H1 (cell line): Measurements from ENCODE around the gene PNMA8C. TPM values are rescaled to one million over a fixed set of nuclear protein-coding genes. Genes with fewer than 3 reads are reported as not detected.

Experiments
- CTCF ChIA-PET: fragments of 300-600 bp; sonication (Branson Sonifier 250); formaldehyde crosslinking; loops from one replicate; lab custom pipeline; 2021; ENCODE audit not compliant: partially characterized antibody; lab: Charles Lee
- POLR2A ChIA-PET: fragments of 300-600 bp; sonication (Branson Sonifier 250); formaldehyde crosslinking; loops from one replicate; lab custom pipeline; 2021; ENCODE audit warnings: inconsistent platforms; ENCODE audit not compliant: partially characterized antibody; lab: Charles Lee
- DNase-seq, 2 experiments: peaks; one replicate each; pipeline versions ENCODE4 v3.0.0 to v3.0.0-alpha.2; 2010 to 2022; ENCODE audit warnings: low spot score in 2 of 2, low read depth in 1 of 2, mixed read lengths in 1 of 2
- FAIRE-seq: peaks from 2 replicates; lab custom pipeline; 2011; peaks lifted over from hg19 to GRCh38; lab: Jason Lieb, UNC
- H2AFZ ChIP-seq: 2 replicates; pipeline ENCODE4 v1.8.1; 2012; ENCODE audit warnings: low read length, inconsistent platforms
- H2AK5ac ChIP-seq: 2 replicates; pipeline ENCODE4 v1.6.1; 2013; ENCODE audit warnings: low read depth, low read length
- H2BK120ac ChIP-seq: replicated peaks from 2 replicates; pipeline ENCODE3; 2013; ENCODE audit warnings: low read depth, low read length, inconsistent platforms
- H2BK12ac ChIP-seq: 2 replicates; pipeline ENCODE4 v1.6.1; 2013; ENCODE audit warnings: low read depth, low read length
- H2BK15ac ChIP-seq: 2 replicates; pipeline ENCODE4 v1.6.1; 2013; ENCODE audit warnings: low read length
- H2BK20ac ChIP-seq: 2 replicates; pipeline ENCODE4 v1.6.1; 2013; ENCODE audit warnings: low read length
- H2BK5ac ChIP-seq: 2 replicates; pipeline ENCODE4 v1.6.1; 2013; ENCODE audit warnings: low read depth, low read length
- H3K14ac ChIP-seq: 2 replicates; pipeline ENCODE4 v1.6.1; 2013; ENCODE audit warnings: inconsistent platforms; ENCODE audit not compliant: insufficient read length
- H3K18ac ChIP-seq: 2 replicates; pipeline ENCODE4 v1.6.1; 2013; ENCODE audit warnings: low read length; ENCODE audit errors: extremely low read depth
- H3K23ac ChIP-seq: 2 replicates; pipeline ENCODE4 v1.6.1; 2013; ENCODE audit warnings: inconsistent platforms; ENCODE audit not compliant: insufficient read length
- H3K23me2 ChIP-seq: 2 replicates; pipeline ENCODE4 v1.6.1; 2013; ENCODE audit warnings: low read depth, low read length
- H3K27ac ChIP-seq: 2 replicates; pipeline ENCODE4 v1.6.1; 2011; ENCODE audit warnings: low read depth, low read length, inconsistent platforms
- H3K27me3 ChIP-seq, 4 experiments: replicated peaks in 1 of 4; 1 replicate in 1 of 4; 2 replicates in 3 of 4; pipeline versions ENCODE4 v1.6.1 to v1.8.1; 2011 to 2013; ENCODE audit warnings: low read length in 3 of 4, mild to moderate bottlenecking in 3 of 4, inconsistent platforms in 2 of 4, mixed read lengths in 2 of 4, moderate library complexity in 1 of 4; ENCODE audit not compliant: control insufficient read depth in 3 of 4, insufficient read depth in 3 of 4; ENCODE audit errors: extremely low read depth in 1 of 4
- H3K36me3 ChIP-seq, 4 experiments: 2 replicates each; pipeline versions ENCODE4 v1.6.1 to v1.8.1; 2011 to 2013; ENCODE audit warnings: mild to moderate bottlenecking in 4 of 4, low read length in 3 of 4, moderate library complexity in 2 of 4, control low read depth in 1 of 4, inconsistent platforms in 1 of 4; ENCODE audit not compliant: insufficient read depth in 4 of 4, control insufficient read depth in 2 of 4
- H3K4ac ChIP-seq: replicated peaks from 2 replicates; pipeline ENCODE3; 2013; ENCODE audit warnings: low read length, low read depth, mixed read lengths, inconsistent platforms; ENCODE audit not compliant: insufficient read length
- H3K4me1 ChIP-seq, 4 experiments: replicated peaks in 1 of 4; 1 replicate in 1 of 4; 2 replicates in 3 of 4; pipeline versions ENCODE4 v1.6.1 to v1.8.1; 2011 to 2013; ENCODE audit warnings: low read length in 3 of 4, inconsistent platforms in 2 of 4, mixed read lengths in 1 of 4; ENCODE audit not compliant: insufficient read depth in 4 of 4, control insufficient read depth in 3 of 4
- H3K4me2 ChIP-seq, 2 experiments: 2 replicates each; pipeline versions ENCODE4 v1.6.1 to v1.8.1; 2011 to 2013; ENCODE audit warnings: low read depth in 2 of 2, low read length in 2 of 2, control low read depth in 1 of 2, inconsistent platforms in 1 of 2, mild to moderate bottlenecking in 1 of 2; ENCODE audit not compliant: insufficient read depth in 1 of 2
- H3K4me3 ChIP-seq, 4 experiments: fragments of 200-600, 300-600 bp in 1 of 4; sonication (generic), shearing (Covaris generic), sonication (Bioruptor Twin) in 1 of 4; 2 replicates each; pipeline versions ENCODE4 v1.5.1 to v1.8.1; 2011 to 2016; ENCODE audit warnings: low read length in 4 of 4, low read depth in 3 of 4, control low read depth in 2 of 4, inconsistent platforms in 2 of 4, mild to moderate bottlenecking in 2 of 4, mixed read lengths in 1 of 4, moderate library complexity in 1 of 4; ENCODE audit not compliant: insufficient read depth in 2 of 4; ENCODE audit errors: extremely low read depth in 1 of 4
- H3K56ac ChIP-seq: replicated peaks from 2 replicates; pipeline ENCODE3; 2013; ENCODE audit warnings: low read depth, mild to moderate bottlenecking, mixed read lengths, low read length, inconsistent platforms; ENCODE audit not compliant: insufficient read length
- H3K79me1 ChIP-seq: 2 replicates; pipeline ENCODE4 v1.6.1; 2013; ENCODE audit warnings: low read depth, low read length, control low read depth
- H3K79me2 ChIP-seq, 2 experiments: 2 replicates each; pipeline versions ENCODE4 v1.6.1 to v1.8.1; 2012 to 2013; ENCODE audit warnings: low read length in 2 of 2, mild to moderate bottlenecking in 2 of 2, inconsistent platforms in 1 of 2; ENCODE audit not compliant: insufficient read depth in 2 of 2, control insufficient read depth in 1 of 2
- H3K9ac ChIP-seq, 4 experiments: replicated peaks in 1 of 4; 1 replicate in 1 of 4; 2 replicates in 3 of 4; pipeline versions ENCODE4 v1.6.1 to v1.8.1; 2011 to 2013; ENCODE audit warnings: low read depth in 3 of 4, low read length in 3 of 4, control low read depth in 2 of 4, mild to moderate bottlenecking in 2 of 4, moderate library complexity in 2 of 4, inconsistent platforms in 1 of 4; ENCODE audit errors: extremely low read depth in 1 of 4
- H3K9me3 ChIP-seq, 2 experiments: 2 replicates each; pipeline versions ENCODE4 v1.6.1 to v1.8.1; 2012 to 2013; ENCODE audit warnings: mild to moderate bottlenecking in 2 of 2, moderate library complexity in 2 of 2, control low read depth in 1 of 2, inconsistent platforms in 1 of 2, low read depth in 1 of 2, low read length in 1 of 2, mixed read lengths in 1 of 2; ENCODE audit not compliant: insufficient read depth in 2 of 2
- H4K20me1 ChIP-seq, 2 experiments: replicated peaks in 1 of 2; 2 replicates each; pipeline versions ENCODE3 to v1.8.1; 2011 to 2013; ENCODE audit warnings: inconsistent platforms in 2 of 2, low read length in 2 of 2, mild to moderate bottlenecking in 1 of 2; ENCODE audit not compliant: insufficient read depth in 2 of 2, control insufficient read depth in 1 of 2
- H4K5ac ChIP-seq: 2 replicates; pipeline ENCODE4 v1.6.1; 2013; ENCODE audit warnings: low read length, low read depth, mixed read lengths, inconsistent platforms; ENCODE audit not compliant: insufficient read length
- H4K8ac ChIP-seq: 2 replicates; pipeline ENCODE4 v1.8.0; 2013; ENCODE audit warnings: mild to moderate bottlenecking, moderate library complexity, low read length, inconsistent platforms; ENCODE audit not compliant: insufficient read depth; ENCODE audit errors: extremely low read depth
- H4K91ac ChIP-seq: replicated peaks from 2 replicates; pipeline ENCODE3; 2013; ENCODE audit warnings: low read length, mixed read lengths, inconsistent platforms; ENCODE audit not compliant: insufficient read length
- BCL11A ChIP-seq, 2 experiments: IDR thresholded peaks; one replicate each; pipeline ENCODE4 v1.6.1; 2011; ENCODE audit warnings: low read depth in 2 of 2, low read length in 2 of 2, mild to moderate bottlenecking in 2 of 2
- BRCA1 ChIP-seq: IDR thresholded peaks from 2 replicates; pipeline ENCODE4 v1.6.1; 2012; ENCODE audit warnings: low read depth, low read length, improper control_type of control experiment
- CREB1 ChIP-seq: IDR thresholded peaks from 2 replicates; pipeline ENCODE4 v1.6.1; 2012; ENCODE audit warnings: inconsistent platforms
- HDAC2 ChIP-seq, 2 experiments: fragments of 300-600 bp in 1 of 2; sonication (generic) in 1 of 2; IDR thresholded peaks; 2 replicates each; pipeline ENCODE4 v1.6.1; 2011 to 2012; ENCODE audit warnings: low read depth in 2 of 2, low read length in 2 of 2, mild to moderate bottlenecking in 2 of 2, moderate library complexity in 2 of 2, borderline replicate concordance in 1 of 2, inconsistent platforms in 1 of 2
- KDM1A ChIP-seq: fragments of 200-600, 300-600 bp; sonication (generic); IDR thresholded peaks from 2 replicates; pipeline ENCODE4 v1.7.1; 2016; ENCODE audit warnings: mild to moderate bottlenecking, low read length, borderline replicate concordance
- NANOG ChIP-seq: IDR thresholded peaks from 2 replicates; pipeline ENCODE4 v1.6.1; 2011; ENCODE audit warnings: low read length, low read depth, mild to moderate bottlenecking, inconsistent platforms; ENCODE audit not compliant: insufficient read depth, poor library complexity, severe bottlenecking
- RXRA ChIP-seq: IDR thresholded peaks from 2 replicates; pipeline ENCODE4 v1.6.1; 2011; ENCODE audit warnings: low read depth, mild to moderate bottlenecking, low read length, moderate library complexity; ENCODE audit not compliant: insufficient read depth
- SP4 ChIP-seq: IDR thresholded peaks from 2 replicates; pipeline ENCODE4 v1.6.1; 2012; ENCODE audit warnings: low read length, inconsistent platforms
- WGBS, 2 experiments: shearing (Covaris generic) in 1 of 2; methylation state at CpG; one replicate each; pipeline versions ENCODE4 v1.1.6 to v1.1.7; 2013 to 2015; ENCODE audit warnings: low lambda C conversion rate in 2 of 2, mixed read lengths in 2 of 2, inconsistent platforms in 1 of 2, low coverage in 1 of 2, missing lambda C conversion rate in 1 of 2; ENCODE audit not compliant: insufficient replicate concordance in 2 of 2, insufficient coverage in 1 of 2, insufficient read length in 1 of 2; ENCODE audit errors: extremely low coverage in 1 of 2, missing lambda C conversion rate in 1 of 2; 5-methylcytosine and 5-hydroxymethylcytosine counted together
- polyA plus RNA-seq, 7 experiments: library from polyadenylated mRNA; depleted of rRNA in 3 of 7; stranded (reverse) in 5 of 7; unstranded in 2 of 7; fragments of >200 nt in 5 of 7; fragments of 200-250 nt in 2 of 7; gene quantifications; 1 replicate in 5 of 7; 2 replicates in 1 of 7; 4 replicates in 1 of 7; pipeline versions ENCODE4 v1.2.1 to v1.2.3, GENCODE V29; 2011 to 2013; ENCODE audit warnings: missing spikeins in 2 of 7, mixed read lengths in 2 of 7
- total RNA-seq: library from RNA; stranded (reverse); fragmentation: NEBNext Ultra II Directional; extraction: Animal tissue kit (Norgen Biotek cat#: 25700); gene quantifications from 2 replicates; pipeline ENCODE4 v1.2.1, GENCODE V29; 2021

Gene PNMA8C
- total and polyA plus RNA-seq, 2 of the 8 experiments (the other 6 are each of a cell fraction or from before 2014, with no cell fraction given) = 0.53 to 1.8 TPM

- DNase-seq (no peak), FAIRE-seq (no peak)
- no peak overlapping the region for H4K8ac ChIP-seq
- H3K9me3 ChIP-seq = no peaks in the 10 kb centered on the region
- no peak overlapping the region for H3K27ac ChIP-seq
- no peak overlapping the region for H4K91ac ChIP-seq
- H2BK15ac ChIP-seq = no peak overlapping the region
- H2AK5ac ChIP-seq = no peak overlapping the region
- peaks cover 0 to 3% (median under 1%) of the 10 kb centered on the region in 4 experiments; a peak in 4 of 7 replicates for H3K4me1 ChIP-seq
- CTCF ChIA-PET = interaction anchor here (0.6 to 1.1 kb wide), 5 partner anchors 10 to 1621 kb away, joined by 3 to 4 read pairs (median 3); no protein-coding TSS in a partner anchor
- no peak overlapping the region for H3K18ac ChIP-seq
- WGBS, 2 experiments = 80% methylated on average over 2 of the region's 2 CpGs; no CpG with 5 or more reads in 1 of the 2 experiments
- peaks cover 0 to 7% (median 4%) of the 10 kb centered on the region in 4 experiments; a peak in 3 of 7 replicates for H3K27me3 ChIP-seq
- H2AFZ ChIP-seq = no peak overlapping the region
- no peak overlapping the region for H3K14ac ChIP-seq
- H4K5ac ChIP-seq = no peak overlapping the region
- no peak overlapping the region for H3K4me2 ChIP-seq
- no peaks in the 10 kb centered on the region for H3K79me2 ChIP-seq
- no peak overlapping the region for H3K9ac ChIP-seq
- H3K36me3 ChIP-seq = no peaks in the 10 kb centered on the region
- POLR2A ChIA-PET = interaction anchor here (0.6 to 1.2 kb wide), 3 partner anchors 9 to 493 kb away, joined by 3 read pairs; partner anchors contain the start of gene CCDC8
- H3K23ac ChIP-seq = no peak overlapping the region
- H3K56ac ChIP-seq = no peak overlapping the region
- H2BK5ac ChIP-seq = no peak overlapping the region
- H2BK120ac ChIP-seq = no peak overlapping the region
- no peak overlapping the region for H2BK20ac ChIP-seq
- peaks cover 4% of the 10 kb centered on the region for H3K23me2 ChIP-seq
- H3K4ac ChIP-seq = no peak overlapping the region
- no peaks in the 10 kb centered on the region for H4K20me1 ChIP-seq
- no peaks in the 10 kb centered on the region for H3K79me1 ChIP-seq
- H3K4me3 ChIP-seq = no peak overlapping the region
- TF ChIP-seq HDAC2 (IDR thresholded peaks at IDR 0.05; ENCODE audit: borderline replicate concordance in 1 of 2, low read depth in 2 of 2, low read length in 2 of 2) (no peak), BCL11A (IDR thresholded peaks at IDR 0.05; ENCODE audit: low read depth in 2 of 2, low read length in 2 of 2) (no peak), KDM1A (peak; percentile 21; the same call in 1 of the 2 replicates), BRCA1 (no peak), SP4 (no peak), NANOG (no peak), CREB1 (no peak), RXRA (no peak)
- H2BK12ac ChIP-seq = no peak overlapping the region
Observed at GRCh38 chr19:46422344-46422743, 6.4 kb downstream of the PNMA8C start.
